HCT116 (cell line): ENCODE measurements around the gene ZNF318. TPM values are rescaled to one million over a fixed set of nuclear protein-coding genes. Genes with fewer than 3 reads are reported as not detected.

Experiments used
- ATAC-seq: fragments of 200-7000 bp; cut with Tn5 transposase; 2 replicates; pipeline ENCODE4 v1.9.1; 2020; ENCODE audit warnings: mild to moderate bottlenecking, moderate library complexity
- BruUV-seq: library from RNA; stranded (reverse); fragments of 400-500 nt; replicated peaks from 2 replicates; lab custom pipeline; 2021; lab: Mats Ljungman, UMichigan
- CTCF ChIA-PET: fragments of 300-600 bp; sonication (Branson Sonifier 250); formaldehyde crosslinking; loops from one replicate; lab custom pipeline; 2021; ENCODE audit warnings: antibody characterized with exemption; lab: Charles Lee
- POLR2A ChIA-PET: fragments of 300-600, 350-600 bp; sonication (Branson Sonifier 250); formaldehyde crosslinking; loops from one replicate; lab custom pipeline; 2021; ENCODE audit warnings: antibody characterized with exemption; lab: Charles Lee
- RAD21 ChIA-PET, 2 experiments: fragments of 300-600 bp; sonication (Branson Sonifier 250); formaldehyde crosslinking; loops; one replicate each; lab custom pipeline; 2023; ENCODE audit warnings: low total read pairs in 2 of 2; ENCODE audit not compliant: uncharacterized antibody in 2 of 2, unreplicated experiment in 2 of 2, low non-redundant PET in 1 of 2; lab: Charles Lee
- DNase-seq: peaks from one replicate; pipeline ENCODE4 v3.0.0-alpha.2; 2010; ENCODE audit warnings: low read depth, low spot score
- H2AFZ ChIP-seq: fragments of 200-600 bp; shearing (Covaris generic), sonication (generic); 2 replicates; pipeline ENCODE4 v1.6.1; 2017; ENCODE audit warnings: low read depth, mixed run types, mixed read lengths, antibody characterized with exemption, low read length; ENCODE audit not compliant: poor library complexity, severe bottlenecking
- H3K27ac ChIP-seq: 2 replicates; pipeline ENCODE4 v1.5.1; 2012; ENCODE audit warnings: low read depth, low read length
- H3K27me3 ChIP-seq: fragments of 200-600 bp; sonication (generic); 2 replicates; pipeline ENCODE4 v1.6.1; 2016; ENCODE audit warnings: mixed run types, low read length, mixed read lengths; ENCODE audit not compliant: insufficient read depth
- H3K36me3 ChIP-seq, 2 experiments: fragments of 200-500 bp in 1 of 2; fragments of 200-600 bp in 1 of 2; sonication (Bioruptor generic) in 1 of 2; sonication (generic) in 1 of 2; 2 replicates each; pipeline versions ENCODE4 v1.5.1 to v1.6.1; 2014 to 2016; ENCODE audit warnings: low read length in 2 of 2, inconsistent platforms in 1 of 2, mixed read lengths in 1 of 2, mixed run types in 1 of 2; ENCODE audit not compliant: insufficient read depth in 2 of 2, control insufficient read depth in 1 of 2
- H3K4me1 ChIP-seq, 2 experiments: fragments of 200-600 bp in 1 of 2; sonication (generic) in 1 of 2; 2 replicates each; pipeline versions ENCODE4 v1.5.1 to v1.6.1; 2012 to 2017; ENCODE audit warnings: low read length in 2 of 2, inconsistent platforms in 1 of 2, mild to moderate bottlenecking in 1 of 2, mixed read lengths in 1 of 2, mixed run types in 1 of 2, moderate library complexity in 1 of 2; ENCODE audit not compliant: insufficient read depth in 2 of 2, control insufficient read depth in 1 of 2
- H3K4me2 ChIP-seq: fragments of 200-600 bp; sonication (generic); 2 replicates; pipeline ENCODE4 v1.6.1; 2017; ENCODE audit warnings: mixed run types, low read length, mixed read lengths
- H3K4me3 ChIP-seq, 2 experiments: fragments of 200-600 bp in 1 of 2; sonication (generic) in 1 of 2; replicated peaks in 1 of 2; 2 replicates each; pipeline ENCODE4 v1.5.1; 2011 to 2016; ENCODE audit warnings: low read length in 2 of 2, control low read depth in 1 of 2, low read depth in 1 of 2, mild to moderate bottlenecking in 1 of 2, mixed read lengths in 1 of 2, mixed run types in 1 of 2
- H3K79me2 ChIP-seq: fragments of 200-600 bp; sonication (generic); 2 replicates; pipeline ENCODE4 v1.6.1; 2017; ENCODE audit warnings: mild to moderate bottlenecking, mixed run types, low read length, moderate library complexity, mixed read lengths; ENCODE audit not compliant: insufficient read depth
- H3K9ac ChIP-seq: fragments of 200-600 bp; sonication (generic); 2 replicates; pipeline ENCODE4 v1.6.1; 2016; ENCODE audit warnings: low read length, mixed read lengths
- H3K9me2 ChIP-seq: fragments of 200-600 bp; sonication (generic), shearing (Covaris generic); 2 replicates; pipeline ENCODE4 v1.6.1; 2017; ENCODE audit warnings: mixed run types, mild to moderate bottlenecking, moderate library complexity; ENCODE audit not compliant: insufficient read depth
- H3K9me3 ChIP-seq, 2 experiments: fragments of 200-500 bp in 1 of 2; fragments of 200-600 bp in 1 of 2; sonication (Bioruptor generic) in 1 of 2; sonication (generic) in 1 of 2; 2 replicates each; pipeline ENCODE4 v1.6.1; 2014 to 2017; ENCODE audit warnings: low read length in 2 of 2, mixed read lengths in 2 of 2, inconsistent platforms in 1 of 2, low read depth in 1 of 2, mild to moderate bottlenecking in 1 of 2, mixed run types in 1 of 2, moderate library complexity in 1 of 2; ENCODE audit not compliant: control insufficient read depth in 1 of 2, insufficient read depth in 1 of 2
- H4K20me1 ChIP-seq: fragments of 200-600 bp; sonication (generic), shearing (Covaris generic); 2 replicates; pipeline ENCODE4 v1.6.1; 2017; ENCODE audit warnings: mixed run types, mild to moderate bottlenecking, moderate library complexity; ENCODE audit not compliant: insufficient read depth
- CBX3 ChIP-seq: IDR thresholded peaks from 2 replicates; pipeline ENCODE4 v1.6.1; 2012; ENCODE audit warnings: low read depth
- CEBPB ChIP-seq: IDR thresholded peaks from 2 replicates; pipeline ENCODE4 v1.6.1; 2012; ENCODE audit warnings: low read depth
- ELF1 ChIP-seq: IDR thresholded peaks from 2 replicates; pipeline ENCODE4 v1.6.1; 2012; ENCODE audit warnings: low read depth, borderline replicate concordance
- EZH2 ChIP-seq: fragments of 200-600 bp; sonication (generic); IDR thresholded peaks from 2 replicates; pipeline ENCODE4 v1.6.1; 2017; ENCODE audit warnings: antibody characterized with exemption, mixed run types
- POLR2A ChIP-seq: IDR thresholded peaks from 2 replicates; pipeline ENCODE4 v1.7.0; 2011; ENCODE audit warnings: borderline replicate concordance; ENCODE audit not compliant: insufficient read depth, insufficient read length; ENCODE audit errors: extremely low read depth
- SIN3A ChIP-seq: IDR thresholded peaks from 2 replicates; pipeline ENCODE4 v1.6.1; 2012; ENCODE audit warnings: low read depth
- SP1 ChIP-seq: IDR thresholded peaks from 2 replicates; pipeline ENCODE4 v1.6.1; 2012; ENCODE audit warnings: low read depth
- SRF ChIP-seq: IDR thresholded peaks from 2 replicates; pipeline ENCODE4 v1.6.1; 2012; ENCODE audit warnings: low read depth
- YY1 ChIP-seq: IDR thresholded peaks from 2 replicates; pipeline ENCODE4 v1.6.1; 2011; ENCODE audit warnings: low read length, low read depth, moderate library complexity, mild to moderate bottlenecking; ENCODE audit not compliant: insufficient replicate concordance; ENCODE audit errors: extremely low read depth
- ZFX ChIP-seq: fragments of 450-650 bp; IDR thresholded peaks from 2 replicates; pipeline ENCODE4 v1.6.1; 2017
- ZNF274 ChIP-seq: fragments of 200-500 bp; sonication (Bioruptor generic); IDR thresholded peaks from 2 replicates; pipeline ENCODE4 v1.6.1; 2014; ENCODE audit warnings: mild to moderate bottlenecking, low read depth, low read length, inconsistent platforms
- intact Hi-C: fragments of 100-400 bp; cut with micrococcal nuclease; formaldehyde crosslinking; loops from 2 replicates; pipeline ENCODE4 v1.10.0; 2022
- total RNA-seq: library from RNA; stranded (reverse); gene quantifications from one replicate; pipeline ENCODE4 v1.2.1, GENCODE V29; 2021; ENCODE audit not compliant: unreplicated experiment
- TF ChIP-seq, protein P1 (sequence below): IDR thresholded peaks from 2 replicates; pipeline ENCODE4 v1.6.1; 2012

Gene ZNF318
- total RNA-seq, 1 experiment from 2014 or later = 15.2 TPM

GRCh38 chr6:43408259-43408658 is 38.8 kb upstream of the ZNF318 start:
- ChIA-PET RAD21 (no interaction called here), POLR2A (no interaction called here), CTCF (no interaction called here)
- no peak for TF ChIP-seq EZH2
- TF ChIP-seq SIN3A = no peak
- no peak for TF ChIP-seq CBX3
- TF ChIP-seq ZNF274 = no peak
- no peak for TF ChIP-seq POLR2A
- no peak for TF ChIP-seq SP1
- Histone ChIP-seq H3K27ac (no peak overlapping the region), H3K9ac (no peak overlapping the region), H3K27me3 (no peaks in the 10 kb centered on the region), H3K79me2 (no peaks in the 10 kb centered on the region), H4K20me1 (no peaks in the 10 kb centered on the region), H3K4me2 (no peak overlapping the region), H2AFZ (no peak overlapping the region), H3K9me3 (no peaks in the 10 kb centered on the region), H3K4me3 (no peak overlapping the region), H3K9me2 (no peaks in the 10 kb centered on the region), H3K4me1 (no peaks in the 10 kb centered on the region), H3K36me3 (no peaks in the 10 kb centered on the region)
- BruUV-seq = no TSS peak
- intact Hi-C loops = no loop called here
- no peak for ATAC-seq
- no peak for DNase-seq

- no TSS peak for BruUV-seq
- Histone ChIP-seq H4K20me1 (no peaks in the 10 kb centered on the region), H3K9me2 (no peaks in the 10 kb centered on the region), H3K79me2 (no peaks in the 10 kb centered on the region), H3K4me1 (0 out of 4 replicates have a peak, but pooled peaks cover 2 to 3% of the 10 kb centered on the region in 2 experiments), H3K9ac (no peak overlapping the region), H3K4me3 (no peak overlapping the region), H2AFZ (no peak overlapping the region), H3K4me2 (no peak overlapping the region), H3K36me3 (no peaks in the 10 kb centered on the region), H3K27ac (no peak overlapping the region), H3K27me3 (no peaks in the 10 kb centered on the region), H3K9me3 (no peaks in the 10 kb centered on the region)
- no peak for ATAC-seq
- intact Hi-C loops = no loop called here
- POLR2A ChIA-PET = no interaction called here
- RAD21 ChIA-PET = no interaction called here
- DNase-seq = no peak
- CTCF ChIA-PET = no interaction called here
- TF ChIP-seq, protein P1, sequence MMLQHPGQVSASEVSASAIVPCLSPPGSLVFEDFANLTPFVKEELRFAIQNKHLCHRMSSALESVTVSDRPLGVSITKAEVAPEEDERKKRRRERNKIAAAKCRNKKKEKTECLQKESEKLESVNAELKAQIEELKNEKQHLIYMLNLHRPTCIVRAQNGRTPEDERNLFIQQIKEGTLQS = no peak
- TF ChIP-seq CBX3 = no peak
- no peak for TF ChIP-seq CEBPB
- no peak for TF ChIP-seq ZNF274
- TF ChIP-seq SRF = no peak
- no peak for TF ChIP-seq YY1
- TF ChIP-seq ZFX = no peak
- no peak for TF ChIP-seq POLR2A
- no peak for TF ChIP-seq ELF1
Observed at GRCh38 chr6:43407296-43407695, 37.8 kb upstream of the ZNF318 start.
